Gastroesophageal sphincter (tissue), 4 donors: ENCODE data around the gene ARHGAP21. TPM values are rescaled to one million over a fixed set of nuclear protein-coding genes. Genes with fewer than 3 reads are reported as not detected.

Experiments
- ATAC-seq: fragments of 150-250 bp; one replicate; pipeline ENCODE4 v1.9.1; 2016; ENCODE audit warnings: mild to moderate bottlenecking, moderate library complexity
- H3K27ac ChIP-seq, 4 donors: fragments of 200-600 bp; sonication (generic) in 3 of 4; 1 replicate in 3 of 4; 2 replicates in 1 of 4; pipeline ENCODE4 v1.5.1; 2016 to 2019
- H3K27me3 ChIP-seq: fragments of 200-600 bp; sonication (generic); one replicate; pipeline ENCODE4 v1.5.1; 2019
- H3K36me3 ChIP-seq, 2 donors: fragments of 200-600 bp; sonication (generic); one replicate each; pipeline ENCODE4 v1.5.1; 2019; ENCODE audit warnings: control low read depth in 1 of 2
- H3K4me1 ChIP-seq, 3 donors: fragments of 200-600 bp; sonication (generic); 1 replicate in 2 of 3; 2 replicates in 1 of 3; pipeline ENCODE4 v1.5.1; 2016 to 2019; ENCODE audit warnings: control low read depth in 2 of 3
- H3K4me3 ChIP-seq, 2 donors: fragments of 200-600 bp; sonication (generic); one replicate each; pipeline ENCODE4 v1.5.1; 2019; ENCODE audit warnings: mild to moderate bottlenecking in 1 of 2, moderate library complexity in 1 of 2
- H3K9me3 ChIP-seq, 3 donors: fragments of 200-600 bp; sonication (generic); one replicate each; pipeline ENCODE4 v1.5.1; 2017 to 2019; ENCODE audit warnings: control low read depth in 2 of 3
- EP300 ChIP-seq: sonication (generic); formaldehyde crosslinking; IDR thresholded peaks from one replicate; pipeline ENCODE4 v1.6.1; 2017; ENCODE audit warnings: antibody characterized with exemption, mild to moderate bottlenecking
- POLR2A ChIP-seq, 2 donors: fragments of 450-650 bp; IDR thresholded peaks; one replicate each; pipeline ENCODE4 v1.6.1; 2017; ENCODE audit warnings: antibody characterized with exemption in 2 of 2, mild to moderate bottlenecking in 2 of 2, moderate library complexity in 1 of 2
- POLR2AphosphoS5 ChIP-seq: sonication (generic); formaldehyde crosslinking; IDR thresholded peaks from one replicate; pipeline ENCODE4 v1.6.1; 2017; ENCODE audit warnings: antibody characterized with exemption
- WGBS, 2 donors: methylation state at CpG; one replicate each; pipeline ENCODE4 v1.1.5; 2018; ENCODE audit warnings: low coverage in 1 of 2; 5-methylcytosine and 5-hydroxymethylcytosine counted together
- total RNA-seq, 4 donors: library from RNA; depleted of rRNA; stranded (reverse); fragments of >200 nt; gene quantifications; one replicate each; pipeline ENCODE4 v1.1.0, GENCODE V29; 2016
- TF ChIP-seq, protein P1 (sequence below), 4 experiments: fragments of 200-600 bp in 2 of 4; fragments of 450-650 bp in 2 of 4; sonication (generic) in 1 of 4; IDR thresholded peaks; one replicate each; pipeline ENCODE4 v1.5.1; 2017 to 2019; ENCODE audit warnings: antibody characterized with exemption in 4 of 4, mild to moderate bottlenecking in 2 of 4, moderate library complexity in 2 of 4

Gene ARHGAP21
- total RNA-seq, 4 donors from 2014 or later: 55.3 to 76.7 (median 66.4) TPM

DNA sequence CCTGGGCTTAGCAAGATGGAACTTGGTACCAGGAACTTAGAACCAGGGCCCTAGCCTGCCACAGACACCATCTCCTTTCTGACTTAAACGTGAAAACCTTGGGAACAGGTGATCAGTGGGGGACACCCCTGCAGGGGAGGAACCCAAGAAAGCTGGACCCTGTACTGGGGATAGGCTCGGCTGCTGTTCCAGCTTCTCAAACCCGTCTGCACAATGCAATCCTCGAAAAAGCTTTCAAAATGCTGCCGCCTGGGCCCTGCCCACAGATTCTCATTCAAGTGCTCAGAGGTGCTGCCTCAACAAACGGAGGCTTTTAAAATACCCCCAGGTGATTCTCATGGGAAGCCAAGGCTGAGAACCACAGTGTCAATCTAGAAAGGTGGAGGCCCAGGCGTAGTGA is 169.7 kb downstream of the ARHGAP21 start:
- TF ChIP-seq, protein P1, sequence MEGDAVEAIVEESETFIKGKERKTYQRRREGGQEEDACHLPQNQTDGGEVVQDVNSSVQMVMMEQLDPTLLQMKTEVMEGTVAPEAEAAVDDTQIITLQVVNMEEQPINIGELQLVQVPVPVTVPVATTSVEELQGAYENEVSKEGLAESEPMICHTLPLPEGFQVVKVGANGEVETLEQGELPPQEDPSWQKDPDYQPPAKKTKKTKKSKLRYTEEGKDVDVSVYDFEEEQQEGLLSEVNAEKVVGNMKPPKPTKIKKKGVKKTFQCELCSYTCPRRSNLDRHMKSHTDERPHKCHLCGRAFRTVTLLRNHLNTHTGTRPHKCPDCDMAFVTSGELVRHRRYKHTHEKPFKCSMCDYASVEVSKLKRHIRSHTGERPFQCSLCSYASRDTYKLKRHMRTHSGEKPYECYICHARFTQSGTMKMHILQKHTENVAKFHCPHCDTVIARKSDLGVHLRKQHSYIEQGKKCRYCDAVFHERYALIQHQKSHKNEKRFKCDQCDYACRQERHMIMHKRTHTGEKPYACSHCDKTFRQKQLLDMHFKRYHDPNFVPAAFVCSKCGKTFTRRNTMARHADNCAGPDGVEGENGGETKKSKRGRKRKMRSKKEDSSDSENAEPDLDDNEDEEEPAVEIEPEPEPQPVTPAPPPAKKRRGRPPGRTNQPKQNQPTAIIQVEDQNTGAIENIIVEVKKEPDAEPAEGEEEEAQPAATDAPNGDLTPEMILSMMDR (IDR thresholded peaks at IDR 0.05): no peak
- TF ChIP-seq POLR2A (IDR thresholded peaks at IDR 0.05) (no peak), EP300 (no peak), POLR2AphosphoS5 (no peak)
- no peak for ATAC-seq
- Histone ChIP-seq H3K27ac (no peak overlapping the region), H3K4me1 (no peaks in the 10 kb centered on the region), H3K36me3 (no peaks in the 10 kb centered on the region), H3K9me3 (no peaks in the 10 kb centered on the region), H3K27me3 (peaks cover 6% of the 10 kb centered on the region), H3K4me3 (no peak overlapping the region)
- 76 to 90% methylated on average over 2 to 4 of the region's 7 CpGs for WGBS, 2 donors

DNA sequence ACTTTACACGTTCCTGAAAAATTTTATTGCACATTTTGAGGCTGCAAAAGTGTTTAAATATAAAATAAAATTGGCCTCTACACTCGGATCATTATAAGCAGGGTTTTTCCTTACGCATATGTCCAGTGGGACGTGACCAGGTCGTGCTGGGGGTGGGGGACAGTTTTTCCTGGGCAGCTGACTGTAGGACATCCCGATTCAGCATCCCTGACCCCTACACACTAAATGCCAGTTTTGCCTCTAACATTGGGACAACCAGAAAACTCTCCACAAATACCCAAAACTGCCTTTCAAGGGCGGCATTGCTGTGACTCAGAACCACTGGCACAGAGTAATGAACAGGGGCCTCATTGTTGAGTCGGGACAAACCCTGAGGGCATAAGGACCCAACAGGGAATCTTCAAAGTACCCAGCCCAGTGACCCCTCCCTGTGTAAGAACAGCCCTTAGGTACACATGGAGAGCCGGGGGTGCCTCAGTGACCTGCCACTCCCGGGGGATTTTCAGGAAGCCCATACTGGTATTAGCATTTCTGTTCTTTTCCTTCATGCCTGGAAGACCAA is 170.6 kb downstream of the ARHGAP21 start:
- Histone ChIP-seq H3K4me1 (no peaks in the 10 kb centered on the region), H3K9me3 (no peaks in the 10 kb centered on the region), H3K4me3 (no peak overlapping the region), H3K27ac (no peak overlapping the region), H3K27me3 (peaks cover 6% of the 10 kb centered on the region), H3K36me3 (no peaks in the 10 kb centered on the region)
- TF ChIP-seq POLR2AphosphoS5 (no peak), POLR2A (IDR thresholded peaks at IDR 0.05) (no peak), EP300 (no peak)
- TF ChIP-seq, protein P1 (IDR thresholded peaks at IDR 0.05): no peak
- 59 to 77% methylated on average over 5 of the region's 10 CpGs for WGBS, 2 donors
- no peak for ATAC-seq

DNA sequence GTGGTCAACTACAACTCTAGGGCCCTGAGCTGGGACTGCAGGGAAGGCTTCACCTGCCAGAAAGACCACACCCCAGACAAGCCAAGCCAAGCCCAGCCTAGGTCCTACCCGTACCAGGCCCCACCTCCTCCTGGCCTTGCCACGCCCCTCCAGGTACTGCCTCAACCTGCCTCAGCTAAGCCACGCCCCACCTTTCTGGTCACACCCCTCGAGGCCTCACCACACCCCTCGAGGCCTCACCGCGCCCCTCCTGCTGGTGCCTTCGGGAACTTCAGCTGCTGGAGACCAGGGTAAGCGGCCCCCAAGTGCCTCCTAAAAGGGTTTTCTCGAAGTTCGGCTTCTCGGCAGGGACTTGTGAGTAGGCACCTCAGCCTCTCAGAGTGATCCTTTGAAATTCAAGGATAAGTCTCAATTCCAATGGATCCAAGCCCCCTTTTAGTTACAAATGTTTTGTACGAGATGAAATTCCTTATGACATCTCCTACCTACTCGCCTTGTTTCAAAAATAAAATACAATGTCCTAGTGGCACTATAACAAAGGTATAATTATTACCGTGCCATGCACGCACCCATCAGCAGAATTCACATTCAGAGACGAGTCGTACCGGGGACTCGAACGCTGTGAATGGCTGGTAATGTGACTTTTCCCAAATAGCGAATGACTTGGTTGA is 171.2 kb downstream of the ARHGAP21 start:
- Histone ChIP-seq H3K27me3 (peaks cover 6% of the 10 kb centered on the region), H3K27ac (no peak overlapping the region), H3K36me3 (no peaks in the 10 kb centered on the region), H3K9me3 (no peaks in the 10 kb centered on the region), H3K4me1 (no peaks in the 10 kb centered on the region), H3K4me3 (no peak overlapping the region)
- WGBS, 2 donors: 60 to 61% methylated on average over 5 to 13 of the region's 22 CpGs
- TF ChIP-seq POLR2AphosphoS5 (no peak), EP300 (no peak), POLR2A (IDR thresholded peaks at IDR 0.05) (no peak)
- TF ChIP-seq, protein P1 (IDR thresholded peaks at IDR 0.05): no peak
- ATAC-seq: no peak

DNA sequence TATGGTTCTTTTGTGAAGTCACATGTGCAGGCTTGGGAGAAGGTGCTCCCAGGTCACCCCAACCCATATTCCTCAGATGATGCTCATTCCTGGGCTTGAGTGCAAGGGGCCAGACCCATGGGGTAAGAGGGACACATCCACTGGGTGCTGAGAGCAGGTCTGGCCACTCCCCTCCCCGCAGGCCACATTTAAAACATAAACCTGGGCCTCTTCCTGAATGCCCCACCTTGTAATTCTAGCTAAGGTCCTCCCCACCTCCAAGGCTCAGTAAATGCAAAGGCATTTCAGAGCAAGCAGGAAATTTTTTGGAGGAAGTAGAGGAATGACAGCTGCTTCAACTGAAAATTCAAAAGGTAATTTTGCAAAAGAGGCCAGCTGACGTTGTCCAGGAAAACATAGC is 172.5 kb downstream of the ARHGAP21 start:
- TF ChIP-seq POLR2AphosphoS5: no peak
- TF ChIP-seq EP300: no peak
- TF ChIP-seq, protein P1 (IDR thresholded peaks at IDR 0.05): no peak
- no peak for TF ChIP-seq POLR2A (IDR thresholded peaks at IDR 0.05)
- Histone ChIP-seq H3K9me3 (no peaks in the 10 kb centered on the region), H3K27ac (no peak overlapping the region), H3K36me3 (peaks cover 0 to 3% of the 10 kb centered on the region in 2 donors), H3K4me1 (no peaks in the 10 kb centered on the region), H3K4me3 (no peak overlapping the region), H3K27me3 (peaks cover 6% of the 10 kb centered on the region)
- WGBS, 2 donors: 63 to 87% methylated on average over 2 of the region's 2 CpGs
- ATAC-seq: no peak

DNA sequence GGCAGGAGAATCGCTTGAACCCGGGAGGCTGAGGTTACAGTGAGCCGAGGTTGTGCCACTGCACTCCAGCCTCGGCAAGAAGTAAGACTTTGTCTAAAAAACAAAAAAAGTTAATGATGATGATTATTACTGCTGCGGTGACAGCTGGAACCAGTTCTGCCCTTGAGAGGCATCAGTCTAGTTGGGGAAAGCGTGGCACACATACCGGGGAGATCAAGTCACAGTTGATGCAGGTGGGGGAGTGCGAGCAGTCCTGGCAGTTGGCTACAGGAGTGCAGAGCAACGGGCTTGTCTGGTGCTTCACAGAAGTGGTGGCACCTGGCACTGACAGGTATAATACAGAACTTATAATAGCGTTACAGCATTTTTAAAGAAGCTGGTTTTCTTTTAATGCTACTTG is 173.0 kb downstream of the ARHGAP21 start:
- H3K9me3 ChIP-seq: no peaks in the 10 kb centered on the region
- peaks cover 0 to 6% of the 10 kb centered on the region in 2 donors for H3K36me3 ChIP-seq
- H3K27ac ChIP-seq: no peak overlapping the region
- peaks cover 6% of the 10 kb centered on the region for H3K27me3 ChIP-seq
- ATAC-seq: no peak
- no peaks in the 10 kb centered on the region for H3K4me1 ChIP-seq
- H3K4me3 ChIP-seq: no peak overlapping the region
- TF ChIP-seq POLR2A (IDR thresholded peaks at IDR 0.05): no peak
- no peak for TF ChIP-seq POLR2AphosphoS5
- TF ChIP-seq, protein P1 (IDR thresholded peaks at IDR 0.05): no peak
- TF ChIP-seq EP300: no peak
- WGBS, 2 donors: 79 to 83% methylated on average over 6 to 9 of the region's 10 CpGs
